NCI-H774 (cell line): ENCODE data around the gene DHRS13.
"Not testable (repeated sequence)": the region's sequence is repeated elsewhere in the genome, so short reads cannot be mapped to it uniquely, and the experiment has no call there.

Experiments used
- DNase-seq: peaks from one replicate; lab custom pipeline; 2025; lab: John Stamatoyannopoulos, UW

DHRS13 gene

DNA sequence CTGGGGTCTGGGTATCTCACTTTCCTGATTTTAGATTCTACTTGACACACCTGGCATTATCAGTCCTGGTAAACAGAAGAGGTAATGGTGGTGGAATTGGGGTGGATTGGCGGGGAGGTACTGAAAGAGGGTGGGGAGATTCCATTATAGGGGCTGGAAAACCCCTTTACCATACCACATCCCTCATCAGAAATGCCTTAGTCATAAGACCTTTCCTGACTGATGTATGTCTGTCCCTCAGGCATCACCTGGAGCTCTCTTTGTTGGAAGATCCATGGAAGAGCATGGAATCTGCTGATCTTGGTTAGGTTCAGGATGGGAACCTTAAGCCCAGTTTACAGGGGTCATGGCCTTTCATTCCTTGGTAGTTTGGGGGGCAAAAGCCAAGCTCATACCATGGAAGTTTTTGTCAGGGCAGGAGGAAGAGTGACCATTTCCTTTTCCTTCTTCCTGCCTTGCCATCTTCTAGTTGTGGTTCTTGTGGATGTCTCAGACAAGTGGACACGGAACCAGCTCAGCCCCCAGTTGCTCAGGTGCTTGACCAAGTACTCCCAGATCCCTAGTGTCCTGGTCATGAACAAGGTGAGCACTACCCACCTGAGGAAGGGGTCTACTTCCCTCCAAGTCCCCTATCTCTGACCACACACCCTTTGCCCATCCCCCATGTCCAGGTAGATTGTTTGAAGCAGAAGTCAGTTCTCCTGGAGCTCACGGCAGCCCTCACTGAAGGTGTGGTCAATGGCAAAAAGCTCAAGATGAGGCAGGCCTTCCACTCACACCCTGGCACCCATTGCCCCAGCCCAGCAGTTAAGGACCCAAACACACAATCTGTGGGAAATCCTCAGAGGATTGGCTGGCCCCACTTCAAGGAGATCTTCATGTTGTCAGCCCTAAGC lies 44.7 kb downstream of the DHRS13 start:
- DNase-seq, result no peak

DNA sequence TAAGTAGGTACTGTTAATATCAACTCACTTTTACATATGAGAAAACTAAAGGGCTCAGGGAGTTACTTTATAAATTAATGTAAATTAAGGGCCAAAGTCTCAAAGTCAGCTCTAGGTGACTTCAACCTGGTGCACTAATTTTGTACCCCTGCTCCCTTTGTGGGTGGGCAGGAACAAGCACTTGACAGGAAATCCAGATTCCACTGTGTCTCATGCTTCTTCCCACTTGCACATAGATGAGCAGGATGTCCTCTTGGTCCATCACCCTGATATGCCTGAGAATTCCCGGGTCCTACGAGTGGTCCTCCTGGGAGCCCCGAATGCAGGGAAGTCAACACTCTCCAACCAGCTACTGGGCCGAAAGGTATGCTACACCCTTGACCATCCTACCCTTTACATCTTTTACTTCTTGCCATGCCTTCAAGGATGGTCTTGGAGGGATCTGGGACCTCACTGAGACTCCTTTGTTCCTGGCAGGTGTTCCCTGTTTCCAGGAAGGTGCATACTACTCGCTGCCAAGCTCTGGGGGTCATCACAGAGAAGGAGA lies 46.8 kb downstream of the DHRS13 start:
- no peak for DNase-seq

DNA sequence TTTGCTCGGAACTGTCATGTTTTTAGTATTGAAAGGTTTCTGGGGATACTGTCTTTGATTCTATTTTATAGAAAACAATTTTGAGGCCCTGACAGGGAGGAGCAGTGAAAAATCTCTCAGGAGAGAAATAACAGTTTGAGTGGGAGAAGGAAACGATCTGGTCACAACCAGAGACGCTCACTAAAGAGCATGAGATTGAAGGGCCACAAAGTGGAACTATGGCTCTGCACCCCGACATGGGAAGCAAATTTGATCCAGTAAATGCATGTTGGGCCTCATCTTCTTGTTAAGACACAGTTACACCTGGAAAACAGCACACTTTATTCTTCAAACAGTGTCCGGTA lies 47.6 kb downstream of the DHRS13 start:
- no peak for DNase-seq

- DNase-seq, result peak; percentile 88
Measured at GRCh38 chr17:28854457-28855335, 48.2 kb downstream of the DHRS13 start, which contains the start of gene ERAL1. Gene ERAL1, plus strand, starts transcription at chr17:28855016. Its CDS starts 19 bp downstream, at chr17:28855035.

DNA sequence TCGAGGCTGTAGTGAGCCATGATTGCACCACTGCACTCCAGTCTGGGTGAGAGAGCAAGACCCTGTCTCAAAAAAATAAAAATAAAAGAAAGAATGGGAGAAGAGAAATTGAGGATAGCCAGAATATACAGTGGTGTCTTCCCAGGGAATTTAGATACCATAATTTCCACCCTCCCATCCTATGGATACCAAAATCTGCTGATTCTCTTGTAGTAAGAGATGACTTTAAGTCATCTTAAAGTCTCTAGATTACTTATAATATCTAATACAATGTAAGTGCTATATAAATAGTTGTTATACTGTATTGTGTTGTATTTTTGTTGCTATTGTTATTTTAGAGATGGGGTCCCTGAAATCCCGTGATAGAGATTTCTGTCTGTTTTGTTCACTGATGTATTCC lies 49.6 kb downstream of the DHRS13 start:
- no peak for DNase-seq

DNA sequence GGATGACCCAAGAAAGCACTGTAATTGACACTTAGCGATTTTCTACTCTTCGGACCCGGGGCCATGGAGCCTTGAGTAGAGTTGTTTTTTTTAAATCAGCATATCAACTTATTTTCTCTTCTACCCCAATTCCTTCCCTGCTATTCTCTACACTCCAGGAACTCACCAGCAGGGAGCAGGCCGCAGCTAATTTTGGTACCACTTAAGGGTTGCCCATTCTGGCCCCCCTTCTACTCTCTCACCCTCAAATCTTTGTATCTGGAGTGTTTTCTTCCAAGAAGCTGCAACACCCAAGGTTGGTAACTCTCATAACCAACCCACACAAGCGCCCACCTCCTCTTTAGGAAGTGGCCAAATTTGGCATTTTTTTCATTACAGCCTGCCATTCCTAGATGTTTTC lies 53.6 kb downstream of the DHRS13 start:
- no peak for DNase-seq

GRCh38 chr17:28848667-28849066 lies 54.2 kb downstream of the DHRS13 start:
- not testable (repeated sequence) for DNase-seq
